Myometrial cell (primary cell): ENCODE results near the gene IGFBP2. TPM values are rescaled to one million over a fixed set of nuclear protein-coding genes. Genes with fewer than 3 reads are reported as not detected.

Experiments used
- total RNA-seq: library from RNA; depleted of rRNA; stranded (reverse); fragments of >200 nt; gene quantifications from 2 replicates; pipeline ENCODE4 v1.2.3, GENCODE V29; 2015

The IGFBP2 gene
- 1,032 and 1,065 TPM in 2 replicates for total RNA-seq

GRCh38 chr2:216632952-216633615 lies at the start of gene IGFBP2:
IGFBP2 (plus strand) TSS chr2:216633420; CDS start chr2:216633524, 104 bp downstream.

GRCh38 chr2:216695401-216695821 lies 62.2 kb downstream of the IGFBP2 start, which contains the start of gene IGFBP5:
IGFBP5 (minus strand) TSS chr2:216695549; CDS start chr2:216694775, 774 bp downstream.

Other genes with a start within 250 kb of the IGFBP2 start
- gene SMARCAL1, start 220.9 kb upstream of the IGFBP2 start, total RNA-seq: 15.3 and 18.3 TPM in 2 replicates
- gene RPL37A, start 134.6 kb upstream of the IGFBP2 start, total RNA-seq: 959 and 1,435 TPM in 2 replicates
- gene IGFBP5, start 62.1 kb downstream of the IGFBP2 start, total RNA-seq: 1.4 and 3.0 TPM in 2 replicates
- not detected in 2 replicates for gene TNP1, start 226.6 kb downstream of the IGFBP2 start, total RNA-seq